Activated CD4-positive, alpha-beta T cell treated with anti-CD3 and anti-CD28 coated beads, Interleukin-2, amount 50 U/mL, for 16 hours (primary cell): ENCODE measurements around the gene EIF3C.
"Not testable (repeated sequence)": the region's sequence is repeated elsewhere in the genome, so short reads cannot be mapped to it uniquely, and the experiment has no call there.

Experiments
- DNase-seq: peaks from one replicate; pipeline ENCODE4 v3.0.0-alpha.2; 2020

The EIF3C gene, protein sequence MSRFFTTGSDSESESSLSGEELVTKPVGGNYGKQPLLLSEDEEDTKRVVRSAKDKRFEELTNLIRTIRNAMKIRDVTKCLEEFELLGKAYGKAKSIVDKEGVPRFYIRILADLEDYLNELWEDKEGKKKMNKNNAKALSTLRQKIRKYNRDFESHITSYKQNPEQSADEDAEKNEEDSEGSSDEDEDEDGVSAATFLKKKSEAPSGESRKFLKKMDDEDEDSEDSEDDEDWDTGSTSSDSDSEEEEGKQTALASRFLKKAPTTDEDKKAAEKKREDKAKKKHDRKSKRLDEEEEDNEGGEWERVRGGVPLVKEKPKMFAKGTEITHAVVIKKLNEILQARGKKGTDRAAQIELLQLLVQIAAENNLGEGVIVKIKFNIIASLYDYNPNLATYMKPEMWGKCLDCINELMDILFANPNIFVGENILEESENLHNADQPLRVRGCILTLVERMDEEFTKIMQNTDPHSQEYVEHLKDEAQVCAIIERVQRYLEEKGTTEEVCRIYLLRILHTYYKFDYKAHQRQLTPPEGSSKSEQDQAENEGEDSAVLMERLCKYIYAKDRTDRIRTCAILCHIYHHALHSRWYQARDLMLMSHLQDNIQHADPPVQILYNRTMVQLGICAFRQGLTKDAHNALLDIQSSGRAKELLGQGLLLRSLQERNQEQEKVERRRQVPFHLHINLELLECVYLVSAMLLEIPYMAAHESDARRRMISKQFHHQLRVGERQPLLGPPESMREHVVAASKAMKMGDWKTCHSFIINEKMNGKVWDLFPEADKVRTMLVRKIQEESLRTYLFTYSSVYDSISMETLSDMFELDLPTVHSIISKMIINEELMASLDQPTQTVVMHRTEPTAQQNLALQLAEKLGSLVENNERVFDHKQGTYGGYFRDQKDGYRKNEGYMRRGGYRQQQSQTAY

DNA sequence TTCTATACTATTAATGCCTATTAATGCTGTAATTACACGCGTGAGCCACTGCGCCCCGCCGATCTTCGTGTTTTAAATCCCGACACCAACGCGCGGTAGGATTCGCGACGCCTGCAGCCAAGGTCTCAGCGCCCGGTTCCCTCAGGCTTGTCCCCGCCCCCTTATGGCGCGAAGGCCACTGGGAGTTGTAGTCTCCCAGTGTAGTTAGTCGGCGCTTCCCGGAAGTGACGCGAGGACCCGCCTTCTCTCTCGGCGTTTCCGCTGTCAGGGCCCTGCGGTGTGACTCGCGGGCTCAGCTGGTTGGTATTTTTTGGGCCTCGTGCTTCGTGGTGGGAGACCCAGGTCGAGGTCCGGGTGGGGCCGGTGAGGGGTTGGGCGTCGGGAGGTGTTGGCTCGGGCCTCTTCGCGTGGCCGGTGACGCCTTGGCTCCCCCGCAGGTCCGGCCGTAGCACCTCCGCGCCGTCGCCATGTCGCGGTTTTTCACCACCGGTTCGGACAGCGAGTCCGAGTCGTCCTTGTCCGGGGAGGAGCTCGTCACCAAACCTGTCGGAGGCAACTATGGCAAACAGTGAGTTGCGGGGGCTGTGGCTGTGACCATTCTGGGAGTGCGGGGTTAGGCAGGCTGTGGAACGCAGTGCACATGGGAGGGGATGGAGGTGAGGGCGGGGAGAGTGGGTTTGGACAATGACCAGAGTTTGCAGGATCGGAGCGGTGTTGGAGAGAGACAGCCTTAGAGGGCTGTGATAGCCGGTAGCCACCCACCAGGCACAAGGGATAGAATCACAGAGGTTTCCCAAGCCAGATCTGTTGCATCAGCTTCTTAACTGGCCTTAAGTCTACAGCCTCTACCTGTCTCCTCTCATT, at the start of gene EIF3C:
Gene EIF3C, plus strand, starts transcription at position 245 of the 864 bp plus-strand sequence. Its CDS starts 223 bp downstream, at position 468.
- not testable (repeated sequence) for DNase-seq

DNA sequence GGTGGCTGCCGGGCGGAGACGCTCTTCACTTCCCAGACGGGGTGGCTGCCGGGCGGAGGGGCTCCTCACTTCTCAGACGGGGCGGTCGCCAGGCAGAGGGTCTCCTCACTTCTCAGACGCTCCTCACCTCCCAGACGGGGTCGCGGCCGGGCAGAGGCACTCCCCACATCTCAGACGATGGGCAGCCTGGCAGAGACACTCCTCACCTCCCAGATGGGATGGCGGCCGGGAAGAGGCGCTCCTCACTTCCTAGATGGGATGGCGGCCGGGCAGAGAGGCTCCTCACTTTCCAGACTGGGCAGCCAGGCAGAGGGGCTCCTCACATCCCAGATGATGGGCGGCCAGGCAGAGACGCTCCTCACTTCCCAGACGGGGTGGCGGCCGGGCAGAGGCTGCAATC, 45.0 kb upstream of the EIF3C start:
- not testable (repeated sequence) for DNase-seq

DNA sequence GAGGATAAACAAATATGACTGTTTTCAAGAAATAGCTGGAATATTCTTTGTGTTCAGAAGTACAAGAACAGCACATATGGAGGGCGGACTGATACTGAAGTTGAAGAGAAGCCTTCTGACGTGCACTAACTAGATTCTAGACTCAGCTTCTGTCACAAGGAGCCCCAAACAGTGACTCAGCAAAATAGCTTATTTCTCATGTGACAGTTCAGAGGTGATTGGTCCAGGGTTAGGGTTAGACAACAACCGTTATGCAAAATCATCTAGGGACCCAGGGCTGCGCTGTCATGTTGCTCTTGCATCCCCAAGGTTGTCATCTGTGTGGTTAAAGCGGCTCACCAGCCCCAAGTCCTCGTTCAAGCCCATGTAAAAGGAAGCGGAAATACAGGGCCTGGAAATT, 43.8 kb upstream of the EIF3C start:
- DNase-seq: not testable (repeated sequence)

DNA sequence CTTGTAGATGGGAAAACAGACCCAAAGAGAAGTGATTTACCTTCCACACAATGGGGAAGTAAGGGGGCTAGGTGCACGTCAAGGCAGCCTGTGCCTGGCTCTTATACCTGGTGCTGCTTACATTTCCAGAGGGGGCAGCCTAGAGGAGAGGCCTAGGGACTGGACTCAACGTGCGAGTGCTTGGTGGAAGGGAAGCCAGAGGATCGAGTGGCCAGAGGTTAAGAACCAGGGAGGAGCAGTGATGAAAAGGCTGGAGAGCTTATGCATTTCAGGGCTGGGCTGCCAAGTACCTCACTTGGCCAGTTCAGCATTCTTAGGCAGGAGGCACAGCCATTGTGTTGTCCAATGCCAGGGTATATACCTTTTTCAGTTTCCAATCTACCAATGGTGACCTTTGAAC, 43.1 kb upstream of the EIF3C start:
- DNase-seq: not testable (repeated sequence)

DNA sequence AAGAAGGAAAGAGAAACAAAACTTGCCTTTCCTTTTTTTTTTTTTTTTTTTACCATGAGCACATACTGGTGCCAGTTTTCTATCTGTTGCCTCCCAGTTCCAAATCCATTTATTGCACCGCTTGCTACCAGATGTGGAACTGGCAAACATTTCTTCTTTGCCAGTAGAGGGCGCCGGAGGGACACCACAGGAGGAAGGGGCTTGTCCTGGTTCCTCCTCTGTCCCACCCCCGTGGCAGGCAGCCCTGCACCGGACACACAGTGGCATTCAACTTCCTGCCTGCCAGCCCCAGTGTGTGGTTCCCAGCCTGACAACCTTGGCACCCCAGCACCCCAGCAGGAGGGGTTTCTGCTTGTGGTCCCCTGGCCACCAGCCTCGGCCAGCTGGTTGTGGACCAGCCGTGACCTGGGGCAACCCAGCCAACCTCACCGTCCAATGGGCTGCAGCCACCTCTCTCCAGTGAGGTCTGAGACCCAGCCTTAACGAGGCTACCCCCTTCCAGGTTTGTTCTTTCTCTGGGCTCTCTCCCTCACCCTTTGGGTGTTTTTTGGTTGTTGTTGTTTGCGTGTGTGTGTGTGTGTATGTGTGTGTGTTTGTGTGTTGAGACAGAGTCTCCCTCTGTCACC, 22.8 kb upstream of the EIF3C start:
- not testable (repeated sequence) for DNase-seq

DNA sequence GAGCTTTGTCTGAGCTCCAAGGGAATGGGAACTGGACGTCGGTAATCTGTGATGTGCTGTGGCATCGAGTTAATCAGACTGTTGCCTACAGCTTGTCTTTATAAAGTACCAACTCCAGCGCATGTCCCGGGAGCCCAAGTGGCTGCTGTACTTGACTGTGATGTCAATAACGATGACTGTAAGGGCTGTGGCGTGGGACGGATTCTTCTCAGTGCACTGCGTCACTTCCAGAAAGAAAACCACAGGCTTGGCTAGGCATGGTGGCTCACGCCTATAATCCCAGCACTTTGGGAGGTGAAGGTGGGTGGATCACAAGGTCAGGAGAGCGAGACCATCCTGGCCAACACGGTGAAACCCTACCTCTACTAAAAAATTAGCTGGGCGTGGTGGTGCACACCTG, 21.8 kb upstream of the EIF3C start:
- DNase-seq: not testable (repeated sequence)

DNA sequence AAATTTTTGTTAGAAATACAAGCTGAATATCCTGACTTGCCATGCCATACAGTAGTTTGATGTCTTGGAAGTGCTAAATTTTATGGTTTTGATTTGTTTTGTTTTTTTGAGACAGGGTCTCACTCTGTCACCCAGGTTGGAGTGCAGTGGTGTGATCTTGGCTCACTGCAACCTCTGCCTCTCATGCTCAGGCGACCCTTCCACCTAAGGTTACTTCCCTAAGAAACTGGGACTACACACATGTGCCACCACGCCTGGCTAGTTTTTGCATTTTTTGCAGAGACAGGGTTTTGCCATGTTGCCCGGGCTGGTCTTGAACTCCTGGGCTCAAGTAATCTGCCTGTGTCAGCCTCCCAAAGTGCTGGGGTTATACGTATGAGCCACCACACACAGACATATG, 19.5 kb upstream of the EIF3C start:
- not testable (repeated sequence) for DNase-seq

DNA sequence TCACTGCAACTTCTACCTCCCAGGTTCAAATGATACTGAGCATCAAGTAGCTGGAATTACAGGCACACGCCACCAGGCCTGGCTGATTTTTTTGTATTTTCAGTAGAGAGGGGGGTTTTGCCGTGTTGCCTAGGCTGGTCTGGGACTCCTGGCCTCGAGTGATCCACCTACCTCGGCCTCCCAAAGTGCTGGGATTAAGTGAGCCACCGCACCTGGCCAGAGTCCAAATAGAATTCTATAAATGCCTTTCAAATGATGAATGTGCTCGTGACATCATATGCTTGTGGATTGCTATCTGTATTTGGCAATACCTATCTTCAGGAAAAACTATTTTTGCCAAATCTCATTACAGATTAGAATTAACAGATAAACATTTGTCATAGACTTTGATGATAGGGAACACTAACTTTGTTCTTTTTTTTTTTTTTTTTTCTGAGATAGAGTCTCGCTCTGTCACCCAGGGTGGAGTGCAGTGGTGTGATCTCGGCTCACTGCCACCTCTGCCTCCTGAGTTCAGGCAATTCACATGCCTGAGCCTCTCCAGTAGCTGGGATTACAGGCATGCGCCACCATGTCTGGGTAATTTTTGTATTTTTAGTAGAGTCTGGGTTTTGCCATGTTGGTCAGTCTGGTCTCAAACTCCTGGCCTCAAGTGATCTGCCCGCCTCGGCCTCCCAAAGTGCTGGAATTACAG, 17.9 kb upstream of the EIF3C start:
- DNase-seq: not testable (repeated sequence)

DNA sequence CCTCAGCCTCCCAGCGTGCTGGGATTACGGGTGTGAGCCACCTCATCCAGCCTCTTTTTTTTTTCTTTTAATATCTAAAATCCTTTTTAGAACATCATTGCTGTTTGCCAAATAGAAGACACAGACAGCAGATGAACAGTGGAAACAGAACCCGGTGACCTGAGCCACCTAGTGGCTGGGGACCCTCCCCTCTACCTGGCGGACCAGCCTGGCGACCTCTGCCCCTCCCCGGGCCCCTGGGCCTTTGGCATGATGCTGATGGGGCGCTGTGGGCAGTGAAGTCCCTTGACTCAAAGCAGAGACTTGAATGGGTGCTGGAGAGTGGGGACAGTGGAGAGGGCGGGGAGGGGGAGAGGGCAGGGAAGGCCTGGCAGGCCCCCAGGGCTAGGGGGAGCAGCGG, 11.5 kb upstream of the EIF3C start:
- not testable (repeated sequence) for DNase-seq

DNA sequence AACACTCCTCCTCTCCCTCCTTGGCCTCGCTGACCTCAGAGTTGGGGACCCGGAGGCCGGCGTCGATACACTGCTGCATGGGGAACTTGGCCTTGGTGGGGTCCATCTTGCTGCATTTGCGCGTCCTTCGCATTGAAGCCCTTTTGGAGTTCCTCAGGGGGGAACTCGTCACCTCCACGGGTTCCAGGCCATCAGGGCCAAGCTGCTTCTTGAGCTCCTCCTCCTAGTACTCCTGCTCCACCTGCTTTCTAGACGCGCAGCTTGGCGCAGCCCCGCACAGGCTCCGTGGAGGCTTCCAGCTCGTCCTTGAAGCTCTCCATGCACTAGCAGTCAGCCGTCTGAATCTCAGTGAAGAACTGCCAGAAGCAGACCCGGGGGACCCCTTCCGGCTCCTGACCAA, 10.9 kb upstream of the EIF3C start:
- not testable (repeated sequence) for DNase-seq

DNA sequence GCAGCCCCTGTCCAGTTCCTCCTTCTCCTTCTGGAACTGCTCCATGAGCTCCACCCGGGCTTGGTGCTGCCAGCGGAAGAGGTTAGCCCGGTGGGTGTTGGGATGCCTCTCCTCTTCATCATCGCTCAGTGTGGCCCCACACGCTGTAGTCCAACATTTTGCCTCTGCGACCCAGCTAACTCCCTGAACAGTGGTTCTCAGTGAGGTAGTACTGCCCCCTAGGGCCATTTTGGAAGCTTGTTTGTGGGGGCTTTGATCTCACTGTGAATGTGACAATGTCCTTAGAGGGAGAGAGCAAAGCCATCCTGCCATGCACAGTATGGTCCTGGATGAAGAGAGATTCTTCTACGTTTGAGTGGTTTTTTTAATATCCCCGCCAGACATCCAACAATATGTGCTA, 9.9 kb upstream of the EIF3C start:
- not testable (repeated sequence) for DNase-seq

DNA sequence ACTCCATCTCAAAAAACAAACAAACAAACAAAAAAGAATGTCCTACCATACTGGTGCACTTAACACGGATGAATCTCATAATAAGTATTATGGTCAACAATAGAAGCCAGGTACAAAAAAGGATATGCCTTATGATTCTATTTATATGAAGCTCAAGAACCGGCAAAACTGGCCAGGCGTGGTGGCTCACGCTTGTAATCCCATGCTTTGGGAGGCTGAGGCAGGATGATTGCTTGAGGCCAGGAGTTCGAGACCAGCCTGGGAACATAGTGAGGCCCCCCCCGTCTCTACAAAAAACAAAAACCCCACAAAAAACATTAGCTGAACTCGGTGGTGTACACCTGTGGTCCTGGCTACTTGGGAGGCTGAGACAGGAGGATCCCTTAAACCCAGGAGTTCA, 7.0 kb upstream of the EIF3C start:
- not testable (repeated sequence) for DNase-seq

DNA sequence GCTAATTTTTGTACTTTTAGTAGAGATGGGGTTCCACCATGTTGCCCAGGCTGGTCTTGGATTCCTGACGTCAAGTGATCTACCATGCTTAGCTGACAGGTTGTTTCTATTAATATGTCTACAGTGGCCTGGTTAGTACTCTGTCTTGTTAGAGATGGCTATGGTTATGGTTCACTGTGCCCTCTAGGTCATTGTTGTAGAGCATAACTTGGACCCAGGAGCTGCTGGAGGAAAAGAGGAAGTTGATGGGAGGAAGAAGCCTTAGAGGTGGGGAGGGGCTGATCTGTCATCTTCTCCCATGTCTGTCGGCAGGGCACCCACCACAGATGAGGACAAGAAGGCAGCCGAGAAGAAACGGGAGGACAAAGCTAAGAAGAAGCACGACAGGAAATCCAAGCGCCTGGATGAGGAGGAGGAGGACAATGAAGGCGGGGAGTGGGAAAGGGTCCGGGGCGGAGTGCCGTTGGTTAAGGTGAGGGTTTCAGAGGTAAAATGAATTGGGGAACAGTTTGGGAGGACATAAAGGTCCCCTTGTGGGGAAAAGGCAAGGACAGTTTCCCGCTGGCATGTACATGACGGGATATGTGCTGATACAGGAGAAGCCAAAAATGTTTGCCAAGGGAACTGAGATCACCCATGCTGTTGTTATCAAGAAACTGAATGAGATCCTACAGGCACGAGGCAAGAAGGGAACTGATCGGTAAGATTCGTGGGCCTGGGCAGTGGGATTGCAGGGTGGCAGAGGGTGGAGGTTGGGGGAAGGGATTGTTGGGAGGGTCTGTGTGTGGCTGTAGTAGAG, 11.8 kb downstream of the EIF3C start:
- not testable (repeated sequence) for DNase-seq

DNA sequence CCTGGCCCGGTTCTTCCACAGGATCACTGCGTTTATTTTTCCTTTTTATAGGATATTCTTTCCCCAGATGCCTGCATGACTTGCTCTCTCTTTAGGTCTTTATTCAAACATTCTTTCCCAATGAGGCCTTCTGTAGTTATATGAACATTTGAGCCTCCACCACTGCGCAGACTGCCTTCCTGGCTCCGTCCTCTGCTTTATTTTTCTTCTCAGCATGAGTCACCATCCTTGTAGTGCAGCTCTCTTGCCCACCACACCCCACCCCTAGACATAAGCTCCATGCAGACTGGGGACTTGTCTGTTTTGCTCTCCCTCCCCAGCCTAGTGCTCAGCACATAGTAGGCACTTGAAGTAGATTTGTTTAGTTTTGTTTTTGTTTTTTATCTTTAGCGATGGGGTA, 20.0 kb downstream of the EIF3C start:
- DNase-seq: not testable (repeated sequence)

DNA sequence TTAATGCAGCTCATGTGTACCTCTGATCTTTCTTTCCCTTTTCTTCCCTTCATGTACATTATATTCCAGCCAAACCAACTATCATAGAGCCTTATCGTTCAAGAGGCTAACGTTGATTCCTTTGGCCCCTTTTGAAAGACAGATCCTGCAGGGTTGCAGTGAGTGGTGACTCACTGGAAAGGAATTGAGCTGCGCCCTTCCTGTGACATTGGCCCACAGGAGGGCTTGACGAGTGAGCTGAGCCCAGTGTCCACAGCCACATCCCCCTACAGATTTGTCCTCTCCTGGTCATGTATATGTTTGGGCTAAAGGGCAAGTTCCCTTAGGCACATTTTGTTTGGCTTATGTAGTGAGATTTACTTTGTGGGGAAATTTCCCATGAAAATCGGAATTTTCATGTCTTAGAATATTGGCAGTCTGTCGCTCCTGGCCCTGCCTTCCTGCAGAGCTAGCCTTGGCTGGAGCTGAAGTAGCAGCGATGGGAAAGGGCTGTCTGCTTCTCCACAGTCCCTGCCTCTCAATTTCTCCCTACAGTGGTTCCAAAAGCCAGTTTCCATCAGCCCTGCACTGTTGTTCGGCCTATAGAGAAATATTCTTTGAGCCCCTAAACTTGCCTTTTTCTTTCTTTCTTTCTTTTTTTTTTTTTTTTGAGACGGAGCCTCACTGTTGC, 21.3 kb downstream of the EIF3C start:
- DNase-seq: not testable (repeated sequence)

DNA sequence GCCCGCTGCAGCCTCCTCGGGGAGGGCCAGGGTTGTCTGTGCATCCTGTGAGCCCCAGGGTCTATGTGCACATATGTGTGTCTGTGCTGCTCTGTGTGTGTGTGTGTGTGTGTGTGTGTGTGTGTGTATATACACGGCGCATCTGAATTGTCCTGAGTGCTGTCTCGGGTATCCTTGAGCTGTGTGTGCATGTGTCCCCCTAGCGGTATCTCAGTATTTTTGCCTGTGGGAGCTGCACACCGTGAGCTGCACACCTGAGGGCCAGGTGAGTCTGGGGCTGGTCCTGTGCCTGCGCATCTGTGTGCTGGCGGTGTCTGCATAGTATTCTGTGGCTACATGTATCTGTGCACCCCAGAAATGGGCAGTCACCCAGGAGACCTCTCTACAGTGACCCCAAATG, 28.5 kb downstream of the EIF3C start:
- DNase-seq: not testable (repeated sequence)

DNA sequence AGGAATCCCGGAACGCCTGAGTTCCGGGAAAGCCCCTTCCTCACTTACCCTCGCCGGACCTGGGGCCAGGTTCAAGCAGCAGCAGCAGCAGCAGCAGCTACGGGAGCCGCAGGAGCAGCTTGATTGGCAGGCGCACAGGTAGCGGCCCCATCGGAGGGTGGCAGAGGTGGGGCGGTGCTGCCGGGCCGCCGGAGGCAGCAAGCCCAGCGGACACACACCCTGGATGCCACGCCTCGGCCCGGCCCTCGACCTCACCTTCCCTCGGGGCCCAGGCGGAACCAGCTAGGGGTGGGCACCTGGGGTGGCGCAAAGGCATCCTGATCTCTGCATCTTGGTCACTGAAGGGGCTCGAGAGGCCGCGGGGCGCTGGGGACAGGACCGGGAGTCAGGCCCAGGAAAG, 29.4 kb downstream of the EIF3C start:
- not testable (repeated sequence) for DNase-seq

DNA sequence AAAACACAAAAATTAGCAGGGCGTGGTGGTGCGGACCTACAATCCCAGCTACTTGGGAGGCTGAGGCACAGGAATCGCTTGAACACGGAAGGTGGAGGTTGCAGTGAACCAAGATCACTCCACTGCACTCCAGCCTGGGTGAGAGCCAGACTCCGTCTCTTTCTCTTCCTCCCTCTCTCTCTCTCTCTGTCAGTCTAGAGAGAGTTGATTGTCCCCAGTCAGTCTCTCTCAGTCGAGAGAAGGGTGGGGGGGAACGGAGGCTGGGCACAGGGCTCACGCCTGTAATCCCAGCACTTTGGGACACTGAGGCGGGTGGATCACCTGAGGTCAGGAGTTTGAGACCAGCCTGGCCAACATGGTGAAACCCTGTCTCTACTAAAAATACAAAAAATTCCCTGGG, 30.0 kb downstream of the EIF3C start:
- DNase-seq: not testable (repeated sequence)

DNA sequence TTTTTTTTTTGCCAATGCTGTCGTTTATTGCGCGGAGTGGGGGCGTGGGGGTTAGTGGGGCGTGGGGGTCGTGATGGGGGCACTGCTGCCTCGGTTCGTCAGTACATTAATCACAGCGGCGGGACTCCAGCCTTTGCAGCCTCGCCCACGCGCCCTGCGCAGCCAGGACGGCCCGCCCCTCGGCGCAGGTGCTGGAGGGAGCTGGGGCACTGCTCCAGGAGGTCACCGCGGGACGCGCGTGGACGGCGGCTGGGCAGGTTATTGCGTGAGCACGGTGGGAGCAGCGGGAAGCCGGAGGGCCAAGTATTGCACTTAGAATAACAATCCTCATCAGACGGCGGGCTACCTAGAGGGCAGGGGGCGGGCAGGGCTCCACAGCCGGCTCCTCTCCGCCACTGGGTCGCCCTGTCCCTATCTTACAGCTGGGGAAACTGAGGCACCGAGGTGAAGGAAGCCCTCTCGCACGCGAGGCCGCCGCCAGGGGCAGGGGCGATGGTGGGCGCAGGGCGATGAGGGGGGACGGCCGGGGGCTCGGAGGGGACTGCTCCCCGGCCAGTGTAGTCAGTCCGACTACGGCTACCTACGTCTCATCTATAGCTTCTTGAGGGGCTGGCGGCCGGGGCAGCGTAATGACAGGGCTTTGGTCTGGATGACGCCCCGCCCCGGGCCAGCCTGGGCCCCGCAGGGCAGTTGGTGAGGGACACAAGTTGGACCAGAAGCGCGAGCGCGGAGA, 35.5 kb downstream of the EIF3C start:
- DNase-seq: not testable (repeated sequence)
